ENCODE results near the gene MYH8. TPM values are rescaled to one million over a fixed set of nuclear protein-coding genes. Genes with fewer than 3 reads are reported as not detected.

MYH8 gene
- total RNA-seq (2022) (not detected in 2 replicates), Bru-seq, nascent RNA (not detected), BruChase-seq, experiment 1, labeled RNA remaining after a 6-hour chase (not detected), BruChase-seq, experiment 2, labeled RNA remaining after a 2-hour chase (not detected)
- long read RNA-seq: 0 reads

- TF ChIP-seq, protein P1, sequence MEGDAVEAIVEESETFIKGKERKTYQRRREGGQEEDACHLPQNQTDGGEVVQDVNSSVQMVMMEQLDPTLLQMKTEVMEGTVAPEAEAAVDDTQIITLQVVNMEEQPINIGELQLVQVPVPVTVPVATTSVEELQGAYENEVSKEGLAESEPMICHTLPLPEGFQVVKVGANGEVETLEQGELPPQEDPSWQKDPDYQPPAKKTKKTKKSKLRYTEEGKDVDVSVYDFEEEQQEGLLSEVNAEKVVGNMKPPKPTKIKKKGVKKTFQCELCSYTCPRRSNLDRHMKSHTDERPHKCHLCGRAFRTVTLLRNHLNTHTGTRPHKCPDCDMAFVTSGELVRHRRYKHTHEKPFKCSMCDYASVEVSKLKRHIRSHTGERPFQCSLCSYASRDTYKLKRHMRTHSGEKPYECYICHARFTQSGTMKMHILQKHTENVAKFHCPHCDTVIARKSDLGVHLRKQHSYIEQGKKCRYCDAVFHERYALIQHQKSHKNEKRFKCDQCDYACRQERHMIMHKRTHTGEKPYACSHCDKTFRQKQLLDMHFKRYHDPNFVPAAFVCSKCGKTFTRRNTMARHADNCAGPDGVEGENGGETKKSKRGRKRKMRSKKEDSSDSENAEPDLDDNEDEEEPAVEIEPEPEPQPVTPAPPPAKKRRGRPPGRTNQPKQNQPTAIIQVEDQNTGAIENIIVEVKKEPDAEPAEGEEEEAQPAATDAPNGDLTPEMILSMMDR (IDR thresholded peaks at IDR 0.05; ENCODE audit: unreplicated experiment): no peak
- Mint-ChIP-seq H3K27me3 (ENCODE audit: unreplicated experiment) (no peaks in the 10 kb centered on the region), H3K4me3 (ENCODE audit: low read depth, unreplicated experiment) (no peak within 1 kb of the TSS), H3K27ac (ENCODE audit: unreplicated experiment) (no peak within 1 kb of the TSS), H3K9me3 (ENCODE audit: low read depth, unreplicated experiment) (peaks cover 3% of the 10 kb centered on the region), H3K4me1 (ENCODE audit: low read depth, unreplicated experiment) (no peaks in the 10 kb centered on the region), H3K36me3 (ENCODE audit: insufficient read depth, unreplicated experiment) (no peaks in the 10 kb centered on the region)
- no peak for DNase-seq
- CTCF ChIA-PET: no interaction called here
- intact Hi-C loops (cut with micrococcal nuclease; ENCODE audit: unreplicated experiment): no loop called here
- no TSS peak for BruUV-seq (replicated peaks)
These were observed at the start of gene MYH8 for GRCh38 chr17:10421900-10422542. Gene MYH8 (minus strand): TSS chr17:10421950. CDS start chr17:10420227, 1,723 bp downstream.

DNA sequence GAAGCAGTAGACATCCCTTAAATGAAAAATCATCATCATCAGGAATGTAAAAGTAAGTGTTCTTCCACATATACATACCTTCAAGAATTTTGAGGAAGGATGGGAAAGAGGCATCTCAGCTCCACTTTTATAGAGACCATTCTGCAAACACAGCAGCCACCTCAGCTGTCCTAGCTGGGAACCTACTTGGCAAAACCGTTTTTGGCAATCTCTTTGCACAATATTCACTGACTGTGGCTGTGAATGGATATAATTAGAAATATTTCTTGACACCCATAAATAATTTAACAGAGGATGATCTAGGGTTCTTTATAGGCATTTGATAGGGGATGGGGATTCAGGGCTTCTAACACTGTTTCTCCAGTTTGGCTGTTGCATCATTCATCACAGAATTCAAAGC is 47.7 kb upstream of the MYH8 start, which contains the start of gene MYH4:
MYH4 (minus strand) TSS at position 101 of the 400 bp plus-strand sequence. CDS start 2,814 bp downstream, outside the sequence.
- H3K27me3 Mint-ChIP-seq (ENCODE audit: unreplicated experiment): no peaks in the 10 kb centered on the region
- no TSS peak for BruUV-seq (replicated peaks)
- H3K4me3 Mint-ChIP-seq (ENCODE audit: low read depth, unreplicated experiment): no peak within 1 kb of the TSS
- intact Hi-C loops (cut with micrococcal nuclease; ENCODE audit: unreplicated experiment): no loop called here
- H3K36me3 Mint-ChIP-seq (ENCODE audit: insufficient read depth, unreplicated experiment): no peaks in the 10 kb centered on the region
- no peaks in the 10 kb centered on the region for H3K9me3 Mint-ChIP-seq (ENCODE audit: low read depth, unreplicated experiment)
- CTCF ChIA-PET: no interaction called here
- no peaks in the 10 kb centered on the region for H3K4me1 Mint-ChIP-seq (ENCODE audit: low read depth, unreplicated experiment)
- TF ChIP-seq, protein P1 (IDR thresholded peaks at IDR 0.05; ENCODE audit: unreplicated experiment): no peak
- no peak within 1 kb of the TSS for H3K27ac Mint-ChIP-seq (ENCODE audit: unreplicated experiment)
- no peak for DNase-seq

DNA sequence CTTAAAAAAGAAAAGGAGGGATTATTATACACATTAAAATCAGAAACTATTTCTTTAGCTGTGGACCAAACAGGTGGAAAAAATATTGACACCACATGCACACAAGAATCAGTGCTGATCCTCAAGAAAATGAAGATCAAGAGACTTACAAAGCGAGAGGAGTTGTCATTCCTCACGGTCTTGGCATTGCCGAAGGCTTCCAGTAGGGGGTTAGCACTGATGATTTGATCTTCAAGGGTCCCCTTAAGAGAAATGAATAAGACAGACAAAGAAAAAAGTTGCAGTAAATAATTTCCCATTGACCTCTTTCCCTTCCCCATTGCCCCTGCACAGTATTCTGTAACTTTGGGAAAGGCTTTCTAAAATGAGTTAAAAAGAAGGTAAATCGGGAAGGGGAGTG is 41.7 kb upstream of the MYH8 start:
- CTCF ChIA-PET: no interaction called here
- H3K4me3 Mint-ChIP-seq (ENCODE audit: low read depth, unreplicated experiment): no peak overlapping the region
- intact Hi-C loops (cut with micrococcal nuclease; ENCODE audit: unreplicated experiment): no loop called here
- TF ChIP-seq, protein P1 (IDR thresholded peaks at IDR 0.05; ENCODE audit: unreplicated experiment): no peak
- no peaks in the 10 kb centered on the region for H3K4me1 Mint-ChIP-seq (ENCODE audit: low read depth, unreplicated experiment)
- no TSS peak for BruUV-seq (replicated peaks)
- no peaks in the 10 kb centered on the region for H3K36me3 Mint-ChIP-seq (ENCODE audit: insufficient read depth, unreplicated experiment)
- DNase-seq: no peak
- H3K9me3 Mint-ChIP-seq (ENCODE audit: low read depth, unreplicated experiment): peaks cover 7% of the 10 kb centered on the region
- H3K27ac Mint-ChIP-seq (ENCODE audit: unreplicated experiment): no peak overlapping the region
- H3K27me3 Mint-ChIP-seq (ENCODE audit: unreplicated experiment): no peaks in the 10 kb centered on the region

- no peak for DNase-seq
- BruUV-seq (replicated peaks): no TSS peak
- intact Hi-C loops (cut with micrococcal nuclease; ENCODE audit: unreplicated experiment): no loop called here
- H3K27me3 Mint-ChIP-seq (ENCODE audit: unreplicated experiment): no peaks in the 10 kb centered on the region
- TF ChIP-seq, protein P1 (IDR thresholded peaks at IDR 0.05; ENCODE audit: unreplicated experiment): no peak
- H3K9me3 Mint-ChIP-seq (ENCODE audit: low read depth, unreplicated experiment): peaks cover 7% of the 10 kb centered on the region
- H3K36me3 Mint-ChIP-seq (ENCODE audit: insufficient read depth, unreplicated experiment): no peaks in the 10 kb centered on the region
- CTCF ChIA-PET: no interaction called here
- no peaks in the 10 kb centered on the region for H3K4me1 Mint-ChIP-seq (ENCODE audit: low read depth, unreplicated experiment)
- no peak overlapping the region for H3K4me3 Mint-ChIP-seq (ENCODE audit: low read depth, unreplicated experiment)
- H3K27ac Mint-ChIP-seq (ENCODE audit: unreplicated experiment): no peak overlapping the region
These were observed 38.3 kb upstream of the MYH8 start for GRCh38 chr17:10460062-10460461.
